Skin of body (tissue), 2 donors: ENCODE data around the gene RANBP3L. TPM values are rescaled to one million over a fixed set of nuclear protein-coding genes. Genes with fewer than 3 reads are reported as not detected.
A peak's percentile ranks its signal among the peaks of the same experiment; 100 is the strongest.

ENCODE experiments used
- DNase-seq: peaks from one replicate; lab custom pipeline; 2025; lab: John Stamatoyannopoulos, UW
- total RNA-seq: library from RNA; depleted of rRNA; stranded (reverse); fragments of >200 nt; gene quantifications from one replicate; pipeline ENCODE4 v1.2.3, GENCODE V29; 2014

RANBP3L gene
- total RNA-seq, 1 donor from 2014 or later = 5.1 TPM

DNA sequence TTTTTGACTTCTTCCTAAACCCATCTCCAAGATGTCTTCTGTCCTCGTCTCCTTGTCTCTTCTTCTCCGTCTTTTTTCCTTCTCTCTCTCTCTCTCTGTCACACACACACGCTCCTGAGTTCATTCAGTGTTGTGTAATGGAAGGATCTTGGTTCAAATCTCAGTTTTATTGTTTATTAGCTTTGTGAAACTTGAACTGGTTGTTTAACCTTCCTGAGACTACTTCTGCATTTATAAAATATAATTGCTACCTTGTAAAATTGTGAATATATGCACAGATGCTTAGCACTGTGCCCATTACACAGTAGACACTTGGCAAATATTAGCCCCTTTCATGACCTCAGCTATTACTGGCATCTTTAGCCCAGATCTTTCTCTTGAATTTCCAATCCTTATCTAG is 57.6 kb downstream of the RANBP3L start:
- DNase-seq = no peak

DNA sequence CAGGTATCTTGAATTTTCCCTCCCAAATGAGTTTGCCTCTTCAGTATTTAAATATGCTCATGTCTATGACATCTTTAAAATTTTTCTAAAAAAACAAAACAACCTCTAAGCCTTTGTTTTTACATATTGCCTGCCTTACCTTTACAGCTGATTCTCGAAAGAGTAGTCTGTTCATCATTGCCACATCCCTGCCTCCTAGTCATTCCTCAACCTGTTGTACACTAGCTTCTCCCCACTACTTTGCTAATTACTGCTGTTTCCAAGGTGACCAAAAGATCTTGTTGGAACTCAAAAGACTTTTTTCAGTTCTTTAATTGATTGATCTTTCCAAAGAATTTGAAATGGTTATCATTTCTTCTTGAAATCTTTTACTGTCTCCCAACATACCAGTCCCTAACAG is 58.0 kb downstream of the RANBP3L start:
- no peak for DNase-seq

DNA sequence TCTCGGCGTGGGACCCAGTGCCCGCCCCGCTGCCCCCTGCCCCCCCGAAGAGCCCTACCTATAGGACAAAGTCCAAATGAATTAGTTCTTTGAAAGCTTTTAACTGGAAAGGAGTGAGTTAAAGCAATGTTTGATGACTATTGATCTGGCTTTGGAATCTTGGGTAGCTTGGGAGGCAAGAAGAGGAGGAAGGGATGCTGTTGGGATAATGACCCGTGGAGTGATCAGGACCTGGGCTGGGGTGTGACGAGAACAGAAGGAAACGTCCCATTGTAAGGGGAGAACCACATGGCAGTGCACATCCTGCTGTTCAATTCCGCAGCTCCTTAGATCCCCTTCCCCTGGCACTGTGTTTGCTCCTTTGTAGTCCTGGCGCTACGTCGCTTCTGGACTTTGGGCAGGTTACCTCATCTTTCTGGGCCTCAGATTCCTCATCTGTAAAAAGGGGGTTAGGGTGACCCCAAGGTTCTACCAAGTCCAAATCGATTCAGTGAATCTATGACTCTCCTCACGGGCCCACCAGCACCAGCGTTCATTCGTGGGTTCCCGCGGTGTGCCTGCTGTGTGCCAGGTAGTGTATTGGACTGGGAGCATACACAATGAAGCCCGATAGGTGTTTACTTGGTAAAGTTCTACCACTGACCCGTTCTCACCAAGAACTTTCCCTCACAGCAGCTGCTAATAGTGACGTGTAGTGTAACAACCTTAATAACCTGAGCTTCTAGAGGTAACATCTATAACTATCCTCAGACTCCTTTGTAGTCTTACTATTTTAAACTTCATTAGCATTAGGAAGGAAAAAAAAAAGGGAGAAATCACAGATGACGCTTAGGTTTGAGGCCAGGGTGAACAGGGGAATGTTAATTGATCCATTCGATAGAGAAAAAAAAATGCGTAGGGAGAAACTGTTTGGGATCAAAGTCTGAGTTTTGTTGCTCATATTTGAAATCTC is 58.9 kb downstream of the RANBP3L start:
- peak; percentile 19 for DNase-seq

DNA sequence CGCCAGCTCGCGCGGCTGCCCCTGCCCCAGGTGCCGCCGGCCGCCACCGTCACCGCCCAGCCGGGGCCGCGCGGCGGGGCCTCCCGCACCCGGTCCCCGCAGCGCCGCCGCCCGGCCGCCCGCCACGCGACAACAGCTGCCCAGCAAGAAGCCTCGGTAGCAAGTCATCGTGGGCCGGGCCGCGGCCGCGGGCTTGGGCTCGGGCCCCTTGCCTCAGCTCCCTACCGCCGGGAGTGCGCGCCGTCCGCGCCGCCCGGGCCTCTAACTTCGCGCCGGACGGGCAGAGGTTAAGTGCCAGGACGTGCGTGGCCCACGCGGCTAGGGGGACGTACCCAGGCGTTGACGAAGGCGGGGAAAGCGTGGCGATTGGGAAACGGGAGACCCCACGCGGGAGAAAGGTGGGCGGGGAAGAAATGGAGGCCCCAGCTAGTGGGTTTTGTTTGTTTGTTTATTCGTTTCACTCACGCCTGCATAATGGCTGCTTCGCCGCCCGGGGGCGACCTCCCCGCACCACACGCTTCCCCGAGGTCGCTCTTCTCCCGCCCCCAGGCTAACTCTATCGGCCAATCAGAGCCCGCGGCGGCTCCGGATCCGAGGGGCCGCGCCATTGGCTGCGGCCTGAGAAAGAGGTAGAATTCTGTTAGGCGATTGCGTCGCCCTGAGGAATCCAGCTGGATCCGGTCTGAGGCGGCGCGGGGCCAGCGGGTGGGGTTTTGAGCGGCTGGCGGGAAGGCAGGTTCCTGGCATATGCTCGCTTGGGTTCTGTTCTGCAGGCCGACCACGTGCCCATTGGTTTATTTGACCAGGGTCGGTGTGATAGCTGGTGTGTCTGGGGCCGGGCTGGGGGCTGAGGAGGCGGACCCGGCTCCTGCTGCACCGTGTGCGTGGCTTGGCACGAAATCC is 59.8 kb downstream of the RANBP3L start, which contains the start of gene NADK2:
NADK2 (minus strand) TSS at position 295 of the 903 bp plus-strand sequence; CDS start at position 168, 127 bp downstream.
- peak; percentile 100 for DNase-seq

DNA sequence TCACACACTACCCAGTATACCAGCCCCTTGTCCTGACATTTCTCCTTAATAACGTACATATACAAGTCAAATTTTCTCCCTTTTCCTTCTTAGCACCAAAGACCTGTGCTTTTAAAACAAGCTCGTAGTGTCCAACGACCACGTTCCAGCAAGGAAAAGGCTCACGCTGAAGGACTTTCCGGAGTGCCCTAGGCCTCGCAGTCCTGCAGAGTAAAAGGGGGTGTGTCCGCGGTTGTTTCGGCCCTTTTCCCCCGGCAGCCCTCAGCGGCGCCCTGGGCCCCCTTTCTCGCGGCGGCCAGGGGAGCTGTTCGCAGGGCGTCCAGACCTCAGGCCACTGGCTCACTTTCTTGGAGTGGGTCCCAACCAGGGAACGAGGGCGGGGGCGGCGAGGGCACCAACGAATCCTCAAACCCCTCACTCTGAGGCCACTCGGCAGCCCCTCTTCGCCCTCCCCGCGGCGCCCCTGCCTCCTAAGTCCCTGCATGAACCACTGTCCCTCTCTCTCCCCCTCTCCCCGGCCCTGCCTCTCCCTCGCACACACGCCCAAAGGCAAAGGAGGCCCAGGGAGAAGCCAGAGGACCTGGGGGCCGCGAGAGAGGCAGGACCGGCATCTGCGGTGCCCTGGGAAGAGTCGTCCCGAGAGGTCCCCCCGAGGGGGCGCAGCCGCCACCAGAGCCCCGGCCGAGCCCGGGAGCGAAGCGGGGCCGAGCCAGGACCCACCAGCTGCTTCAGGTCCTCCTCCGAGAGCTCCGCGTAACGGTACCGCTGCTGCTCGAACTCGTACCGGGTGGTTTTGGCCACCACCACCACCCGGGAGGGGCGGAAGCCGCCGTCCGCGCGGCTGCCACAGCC is 60.7 kb downstream of the RANBP3L start:
- peak; percentile 57 for DNase-seq

DNA sequence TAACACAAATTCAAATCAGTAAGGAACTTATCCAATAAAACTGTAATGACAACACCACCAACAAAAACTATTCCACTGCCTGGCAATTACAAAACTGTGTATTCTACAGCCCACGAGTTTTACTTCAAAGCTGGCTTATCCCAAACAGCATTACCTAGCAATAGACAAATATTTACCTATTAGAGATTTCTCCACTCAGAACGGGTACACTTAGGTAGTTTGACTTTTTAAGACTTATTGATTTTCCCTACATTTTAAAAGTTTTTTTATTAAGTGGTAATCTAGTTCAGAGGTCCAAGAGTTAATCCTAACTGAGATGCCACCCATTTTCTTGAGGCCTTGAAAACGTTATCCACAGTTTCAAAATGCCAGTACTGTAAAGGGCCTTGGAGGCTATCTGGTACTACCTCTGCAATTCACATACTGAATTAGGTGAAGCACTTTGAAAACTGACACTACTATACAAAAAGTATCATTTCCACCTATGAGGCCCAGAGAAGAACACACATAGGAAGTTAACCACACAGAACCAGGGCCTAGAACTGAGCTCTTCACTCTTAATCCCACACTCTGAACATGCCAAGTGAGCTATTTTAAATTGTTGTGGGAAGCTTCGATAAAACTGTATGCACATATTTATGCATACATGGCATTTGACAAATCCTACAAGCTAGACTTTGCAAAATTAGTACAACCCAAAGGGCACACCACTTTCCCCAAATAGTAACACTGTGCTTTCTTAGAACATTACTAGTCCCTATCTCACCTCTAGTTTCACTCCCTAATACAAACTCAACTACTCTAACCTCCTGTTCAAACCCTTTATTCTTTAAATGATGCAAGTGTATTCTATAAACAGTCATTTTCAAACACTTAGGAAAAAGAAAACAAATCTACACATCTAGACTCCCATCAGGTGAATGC is 62.1 kb downstream of the RANBP3L start:
- DNase-seq = no peak

DNA sequence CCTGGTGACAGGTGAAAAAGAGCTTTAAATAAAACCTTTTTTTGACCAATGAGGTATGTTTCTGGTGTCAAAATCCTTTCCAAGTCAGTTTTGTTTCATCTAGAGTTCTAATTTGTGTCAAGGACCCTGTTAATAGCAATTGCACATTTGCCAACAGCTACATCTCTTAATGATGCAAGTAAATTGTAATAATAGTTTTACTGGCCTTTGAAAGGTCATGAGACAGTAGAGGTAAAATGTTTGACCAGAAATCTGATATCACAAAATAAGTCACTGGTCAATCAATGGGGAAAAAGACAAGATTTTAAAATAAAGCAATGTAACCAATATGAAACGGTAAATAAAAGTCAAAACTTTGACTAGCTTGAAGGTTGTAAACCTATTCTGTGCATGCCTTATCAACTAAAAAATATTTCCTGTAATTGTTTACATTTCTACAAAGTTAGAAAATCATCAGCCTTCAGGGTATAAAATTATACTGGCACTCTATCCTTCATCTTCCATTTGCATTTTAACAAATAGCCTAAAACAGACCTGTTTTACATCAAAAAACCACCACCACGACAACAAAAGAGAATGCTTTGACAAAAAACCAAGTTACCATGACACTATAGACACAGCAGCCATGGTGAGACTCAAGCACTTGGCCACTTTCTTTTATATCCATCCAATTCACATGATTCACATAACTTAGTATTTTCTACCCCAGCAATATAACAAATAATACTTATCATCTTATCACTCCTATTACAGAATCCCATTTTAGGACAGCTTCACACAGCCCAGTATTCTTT is 63.0 kb downstream of the RANBP3L start:
- no peak for DNase-seq

DNA sequence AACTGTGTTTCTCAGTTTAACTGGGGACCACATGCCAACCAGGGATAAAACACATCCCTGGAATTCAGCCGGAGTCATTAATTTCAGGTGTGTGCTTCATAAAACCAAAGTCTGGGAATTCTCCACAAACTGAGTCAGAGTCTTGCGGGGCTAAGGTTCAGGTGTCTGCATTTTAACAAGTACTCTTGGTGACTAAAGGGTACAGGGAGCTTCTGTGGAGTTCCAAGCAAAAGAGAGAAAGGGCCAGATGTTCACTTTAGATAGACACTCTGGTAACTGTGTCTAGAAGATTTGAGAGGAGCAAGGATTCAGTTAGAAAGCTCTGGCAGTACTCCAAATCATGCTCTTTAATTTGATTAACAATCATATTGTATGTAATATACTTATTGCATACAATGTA is 64.0 kb downstream of the RANBP3L start:
- no peak for DNase-seq

DNA sequence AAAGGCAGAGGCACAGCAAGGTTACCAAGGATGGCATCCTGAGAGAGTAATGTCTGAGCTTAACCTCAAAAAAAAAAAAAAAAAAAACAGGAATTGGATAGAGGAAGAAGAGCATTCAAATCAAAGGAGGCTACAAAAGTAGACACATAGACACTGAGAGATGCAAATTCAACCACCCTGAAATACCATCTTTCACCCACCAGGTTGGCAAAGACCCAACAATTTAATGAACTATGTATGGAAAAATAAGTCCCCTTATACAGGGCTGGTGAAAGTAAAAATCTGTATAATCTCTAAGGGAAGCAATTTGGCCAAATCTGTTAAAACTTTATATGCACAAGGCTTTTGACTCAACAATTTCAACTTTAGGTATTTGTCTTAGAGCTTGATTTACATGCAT is 64.9 kb downstream of the RANBP3L start:
- DNase-seq = no peak

DNA sequence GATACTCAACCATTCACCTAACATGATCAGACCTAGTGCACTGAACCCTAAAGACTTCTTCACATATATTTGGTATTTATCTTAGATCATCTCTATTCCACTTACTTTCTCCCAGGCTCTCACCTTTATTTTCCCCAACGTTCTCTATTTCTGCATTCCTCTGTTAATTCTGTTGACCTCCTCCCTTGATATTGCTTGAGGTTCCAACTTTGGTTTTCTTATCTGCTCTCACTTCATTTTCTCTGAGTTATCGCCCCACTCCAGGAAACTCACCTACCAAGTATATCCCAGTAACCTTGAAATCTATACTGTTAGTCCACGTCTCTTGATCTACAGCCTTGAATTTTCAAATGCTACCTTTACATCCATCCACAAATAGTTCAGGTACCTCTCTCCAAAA is 69.2 kb downstream of the RANBP3L start:
- DNase-seq = no peak

DNA sequence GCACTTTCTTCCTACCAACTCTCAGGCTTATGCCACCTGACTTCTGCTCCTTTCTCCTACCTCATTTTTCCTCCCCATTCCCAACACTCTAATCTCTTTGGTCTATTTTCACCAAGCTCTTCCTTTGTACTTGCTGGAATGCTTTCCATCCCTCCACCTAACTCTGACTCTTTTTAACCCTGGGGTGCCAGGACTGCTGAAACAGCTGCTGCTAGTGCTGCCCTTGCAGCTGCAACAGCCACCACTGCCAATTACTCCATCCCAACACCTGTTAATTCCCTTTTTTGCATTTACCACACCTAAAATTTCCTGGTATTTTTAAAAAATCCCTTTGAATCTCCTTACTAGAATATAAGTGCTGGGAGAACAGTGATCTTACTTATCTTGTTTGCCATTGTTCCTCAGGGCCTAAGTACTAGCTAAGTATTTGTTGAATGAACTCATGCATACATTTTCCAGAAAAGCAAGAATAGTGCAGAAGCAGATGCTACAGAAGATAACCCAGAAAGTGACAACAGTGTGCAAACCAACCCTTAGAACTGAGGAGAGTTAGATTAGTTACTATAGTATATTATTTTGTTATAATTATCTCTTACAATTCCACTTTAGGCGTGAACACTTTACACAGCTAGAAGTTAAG is 71.4 kb downstream of the RANBP3L start:
- no peak for DNase-seq

DNA sequence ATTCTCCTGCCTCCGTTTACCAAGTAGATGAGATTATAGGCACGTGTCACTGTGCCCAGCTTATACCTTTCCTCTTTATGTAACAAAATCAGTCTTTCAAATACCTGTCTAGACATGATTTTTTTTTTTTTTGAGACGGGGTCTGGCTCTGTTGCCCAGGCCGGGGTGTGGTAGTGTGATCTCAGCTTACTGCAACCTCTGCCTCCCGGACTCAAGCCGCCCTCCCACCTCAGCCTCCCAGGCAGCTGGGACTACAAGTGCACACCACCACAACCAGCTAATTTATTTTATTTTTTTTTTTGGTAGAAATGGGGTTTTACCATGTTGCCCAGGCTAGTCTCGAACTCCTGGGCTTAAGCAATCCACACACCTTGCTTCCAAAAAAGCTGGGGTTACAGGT is 73.2 kb downstream of the RANBP3L start:
- DNase-seq = no peak

DNA sequence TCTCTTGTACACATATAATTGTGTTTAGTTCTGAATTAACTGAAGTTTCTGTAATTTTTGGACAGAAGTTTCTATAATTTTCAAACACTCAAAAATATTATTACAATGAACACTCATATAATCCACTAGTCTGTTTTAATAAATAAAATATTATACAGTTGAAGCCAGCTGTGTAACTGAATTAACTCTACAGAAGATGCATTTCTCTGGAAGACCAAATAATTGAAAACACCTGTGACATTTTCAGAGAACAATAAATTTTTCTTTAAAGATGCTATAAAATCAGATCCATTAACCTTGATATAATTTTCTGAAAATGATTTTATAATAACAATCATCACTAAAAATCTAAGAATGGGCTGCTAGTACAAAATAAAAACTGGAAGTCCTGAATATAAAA is 74.7 kb downstream of the RANBP3L start:
- DNase-seq = no peak

DNA sequence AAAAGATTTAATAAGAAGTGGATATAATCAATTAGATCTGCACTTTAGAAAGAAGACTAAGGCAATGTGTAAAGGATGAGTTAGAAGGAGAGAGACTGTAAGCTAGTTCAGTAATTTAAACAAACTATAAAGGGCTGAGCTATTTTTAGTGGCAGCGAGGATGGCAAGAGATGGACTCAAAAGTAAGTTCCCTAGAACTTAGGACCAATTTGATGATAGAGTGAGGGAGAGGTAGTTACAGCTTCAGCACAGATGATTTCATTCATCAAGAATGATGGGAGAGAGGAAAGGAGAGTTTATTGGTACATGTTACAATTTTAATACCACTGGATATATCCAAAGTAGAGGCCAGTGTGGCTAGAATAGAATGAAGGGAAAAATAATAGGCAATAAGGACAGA is 79.1 kb downstream of the RANBP3L start:
- no peak for DNase-seq

DNA sequence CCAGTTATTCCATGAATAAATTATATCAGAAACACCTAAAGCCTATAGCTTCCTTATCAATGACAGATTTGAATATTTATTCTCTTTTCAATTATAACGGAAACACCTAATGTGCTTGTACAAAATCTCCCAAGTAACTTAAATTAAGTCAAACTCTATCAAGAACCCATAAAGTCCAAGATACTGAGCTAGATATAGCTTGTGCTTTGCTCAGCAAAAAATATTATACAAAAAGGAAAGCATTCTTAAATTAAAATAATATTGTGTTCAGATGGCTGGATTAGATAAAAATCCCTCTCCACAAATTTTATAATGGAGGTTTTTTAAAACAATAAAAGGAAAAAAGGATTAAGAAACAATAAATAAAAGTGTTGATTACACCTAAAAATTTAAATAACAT is 83.7 kb downstream of the RANBP3L start:
- no peak for DNase-seq

DNA sequence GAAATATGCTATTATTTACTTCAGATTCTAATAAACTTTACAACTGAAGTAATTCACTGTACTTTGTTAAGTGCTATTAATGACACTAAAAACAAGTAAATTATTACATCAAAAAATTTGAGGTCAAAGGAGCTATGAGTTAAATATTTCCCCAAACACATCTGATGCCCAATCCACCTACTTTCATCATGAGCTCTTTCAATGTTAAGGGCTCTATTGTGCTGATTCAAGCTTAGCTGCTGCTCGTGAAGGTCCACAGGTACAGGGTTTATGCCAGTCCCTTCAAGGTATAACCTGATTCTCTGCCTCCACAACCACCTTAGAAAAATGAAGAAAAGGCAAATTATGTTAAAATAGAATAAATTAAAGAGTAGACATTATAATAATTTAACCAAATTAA is 84.1 kb downstream of the RANBP3L start:
- DNase-seq = no peak

DNA sequence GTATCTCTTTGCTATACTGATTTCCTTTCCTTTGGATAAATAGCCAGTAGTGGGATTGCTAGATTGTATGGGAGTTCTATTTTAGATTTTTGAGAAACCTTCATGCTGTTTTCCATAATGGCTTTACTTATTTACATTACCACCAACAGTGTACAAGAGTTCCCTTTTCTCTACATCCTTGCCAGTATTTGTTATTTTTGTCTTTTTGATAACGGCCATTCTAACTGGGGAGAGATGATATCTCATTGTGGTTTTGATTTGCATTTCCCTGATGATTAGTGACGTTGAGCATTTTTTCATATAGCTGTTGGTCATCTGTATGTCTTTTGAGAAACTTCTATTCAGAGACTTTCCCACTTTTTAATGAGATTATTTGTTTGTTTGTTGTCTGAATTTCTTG is 85.8 kb downstream of the RANBP3L start:
- no peak for DNase-seq

DNA sequence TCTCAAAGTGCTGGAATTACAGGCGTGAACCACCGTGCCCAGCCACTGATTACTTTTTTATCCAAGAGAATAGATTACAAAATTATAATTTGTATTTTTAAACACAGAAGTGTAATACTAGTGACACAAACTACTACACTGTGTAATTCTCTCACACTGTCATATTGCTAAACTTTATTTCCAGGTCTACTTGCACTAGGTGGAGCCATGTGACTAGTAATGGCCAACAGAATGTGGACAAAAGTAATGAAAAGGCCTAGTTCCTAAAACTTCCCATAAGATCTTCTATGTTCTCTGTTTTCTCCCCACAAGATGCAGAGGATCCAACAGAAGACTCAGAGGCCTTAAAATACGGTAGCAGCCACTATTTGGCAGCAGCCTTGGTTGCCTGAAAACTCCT is 87.3 kb downstream of the RANBP3L start:
- DNase-seq = no peak

DNA sequence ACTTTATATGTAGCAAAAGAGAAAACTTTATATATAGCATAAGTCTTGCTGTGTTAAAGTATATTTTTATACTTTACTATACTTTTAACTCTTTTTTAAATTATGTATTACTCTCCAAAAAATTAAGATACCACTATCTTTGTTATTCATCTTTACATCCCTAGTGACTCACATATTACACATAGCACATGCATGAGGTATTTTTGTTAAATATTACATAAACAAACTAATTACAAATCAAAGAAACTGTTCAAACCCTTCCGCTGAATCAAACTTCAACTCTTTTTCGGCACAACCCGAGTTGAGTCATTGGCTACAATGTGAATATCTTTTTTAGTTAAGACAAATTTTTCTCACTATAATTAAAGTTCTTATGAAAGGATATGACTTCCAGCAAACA is 92.0 kb downstream of the RANBP3L start:
- DNase-seq = no peak
